Gastroesophageal sphincter (tissue), 3 donors: ENCODE results near the gene PBX1.

Source experiments
- EP300 ChIP-seq: sonication (generic); formaldehyde crosslinking; IDR thresholded peaks from one replicate; pipeline ENCODE4 v1.6.1; 2017; ENCODE audit warnings: antibody characterized with exemption, mild to moderate bottlenecking
- POLR2A ChIP-seq, 2 donors: fragments of 450-650 bp; IDR thresholded peaks; one replicate each; pipeline ENCODE4 v1.6.1; 2017; ENCODE audit warnings: antibody characterized with exemption in 2 of 2, mild to moderate bottlenecking in 2 of 2, moderate library complexity in 1 of 2
- TF ChIP-seq, protein P1 (sequence below), 4 experiments: fragments of 200-600 bp in 2 of 4; fragments of 450-650 bp in 2 of 4; sonication (generic) in 1 of 4; IDR thresholded peaks; one replicate each; pipeline ENCODE4 v1.5.1; 2017 to 2019; ENCODE audit warnings: antibody characterized with exemption in 4 of 4, mild to moderate bottlenecking in 2 of 4, moderate library complexity in 2 of 4

DNA sequence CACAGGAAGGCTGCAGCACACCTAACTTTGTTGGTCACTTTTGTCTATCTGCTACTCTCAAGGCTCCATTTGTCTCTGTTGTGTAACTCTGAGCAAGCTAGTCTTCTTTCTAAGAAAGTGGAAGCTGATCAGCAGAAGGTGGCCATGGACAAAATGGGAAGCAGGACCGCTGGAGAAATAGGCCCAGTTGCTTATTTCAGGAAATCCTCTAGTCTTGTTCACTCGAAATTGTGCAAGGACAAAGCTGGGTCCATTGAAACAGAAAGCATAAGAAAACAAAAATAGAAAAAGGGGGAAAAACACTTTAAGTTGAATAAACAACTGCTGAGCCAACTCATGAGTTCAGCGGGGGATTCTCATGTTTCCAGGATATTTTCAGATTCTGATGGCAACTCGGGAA lies 150.1 kb downstream of the PBX1 start:
- TF ChIP-seq, protein P1, sequence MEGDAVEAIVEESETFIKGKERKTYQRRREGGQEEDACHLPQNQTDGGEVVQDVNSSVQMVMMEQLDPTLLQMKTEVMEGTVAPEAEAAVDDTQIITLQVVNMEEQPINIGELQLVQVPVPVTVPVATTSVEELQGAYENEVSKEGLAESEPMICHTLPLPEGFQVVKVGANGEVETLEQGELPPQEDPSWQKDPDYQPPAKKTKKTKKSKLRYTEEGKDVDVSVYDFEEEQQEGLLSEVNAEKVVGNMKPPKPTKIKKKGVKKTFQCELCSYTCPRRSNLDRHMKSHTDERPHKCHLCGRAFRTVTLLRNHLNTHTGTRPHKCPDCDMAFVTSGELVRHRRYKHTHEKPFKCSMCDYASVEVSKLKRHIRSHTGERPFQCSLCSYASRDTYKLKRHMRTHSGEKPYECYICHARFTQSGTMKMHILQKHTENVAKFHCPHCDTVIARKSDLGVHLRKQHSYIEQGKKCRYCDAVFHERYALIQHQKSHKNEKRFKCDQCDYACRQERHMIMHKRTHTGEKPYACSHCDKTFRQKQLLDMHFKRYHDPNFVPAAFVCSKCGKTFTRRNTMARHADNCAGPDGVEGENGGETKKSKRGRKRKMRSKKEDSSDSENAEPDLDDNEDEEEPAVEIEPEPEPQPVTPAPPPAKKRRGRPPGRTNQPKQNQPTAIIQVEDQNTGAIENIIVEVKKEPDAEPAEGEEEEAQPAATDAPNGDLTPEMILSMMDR (IDR thresholded peaks at IDR 0.05) = no peak
- no peak for TF ChIP-seq EP300
- no peak for TF ChIP-seq POLR2A (IDR thresholded peaks at IDR 0.05)
